Breast epithelium (tissue), 4 donors: Measurements from ENCODE around the gene ISLR. TPM values are rescaled to one million over a fixed set of nuclear protein-coding genes. Genes with fewer than 3 reads are reported as not detected.

Experiments
- DNase-seq, 2 donors: peaks; one replicate each; pipeline ENCODE4 v3.0.0-alpha.2; 2019; ENCODE audit warnings: low spot score in 2 of 2
- H3K27ac ChIP-seq, 2 donors: fragments of 200-600 bp; sonication (generic) in 1 of 2; one replicate each; pipeline ENCODE4 v1.5.1; 2016 to 2019; ENCODE audit warnings: mild to moderate bottlenecking in 1 of 2
- H3K27me3 ChIP-seq, 2 donors: fragments of 200-600 bp; sonication (generic) in 1 of 2; one replicate each; pipeline versions ENCODE4 v1.5.1 to v1.6.0; 2017 to 2019; ENCODE audit warnings: control low read depth in 1 of 2, mild to moderate bottlenecking in 1 of 2
- H3K36me3 ChIP-seq: fragments of 200-600 bp; one replicate; pipeline ENCODE4 v1.5.1; 2019
- H3K4me1 ChIP-seq, 2 donors: fragments of 200-600 bp; sonication (generic); one replicate each; pipeline ENCODE4 v1.5.1; 2016 to 2019; ENCODE audit warnings: control low read depth in 1 of 2
- H3K4me3 ChIP-seq, 3 donors: fragments of 200-600 bp; sonication (generic); 1 replicate in 2 of 3; 2 replicates in 1 of 3; pipeline ENCODE4 v1.5.1; 2016 to 2019; ENCODE audit warnings: mild to moderate bottlenecking in 3 of 3, moderate library complexity in 2 of 3
- H3K9me3 ChIP-seq, 2 donors: fragments of 200-600 bp; sonication (generic) in 1 of 2; one replicate each; pipeline ENCODE4 v1.5.1; 2016 to 2019; ENCODE audit warnings: control low read depth in 1 of 2
- CTCF ChIP-seq, 3 donors: fragments of 450-650 bp; IDR thresholded peaks; one replicate each; pipeline ENCODE4 v1.5.1; 2016 to 2017; ENCODE audit warnings: antibody characterized with exemption in 3 of 3, mild to moderate bottlenecking in 3 of 3, moderate library complexity in 3 of 3
- POLR2A ChIP-seq: fragments of 450-650 bp; IDR thresholded peaks from one replicate; pipeline ENCODE4 v1.6.1; 2016; ENCODE audit warnings: antibody characterized with exemption, mild to moderate bottlenecking, moderate library complexity
- POLR2AphosphoS5 ChIP-seq, 3 donors: sonication (generic); formaldehyde crosslinking; IDR thresholded peaks; one replicate each; pipeline ENCODE4 v1.6.1; 2017; ENCODE audit warnings: antibody characterized with exemption in 3 of 3
- intact Hi-C: fragments of 100-400 bp; cut with DNase I; formaldehyde crosslinking; loops from one replicate; pipeline ENCODE4 v1.15.1; 2023; ENCODE audit warnings: low total_unique reads
- total RNA-seq, 3 donors: library from RNA; depleted of rRNA; stranded (reverse); fragments of >200 nt; gene quantifications; one replicate each; pipeline ENCODE4 v1.1.0, GENCODE V29; 2016

ISLR gene
- total RNA-seq, 3 donors from 2014 or later, result 49.2 to 88.0 (median 71.8) TPM

- Histone ChIP-seq H3K36me3 (no peaks in the 10 kb centered on the region), H3K4me1 (peaks cover 18 to 25% of the 10 kb centered on the region in 2 donors), H3K27ac (no peak overlapping the region), H3K9me3 (no peaks in the 10 kb centered on the region), H3K27me3 (no peaks in the 10 kb centered on the region), H3K4me3 (no peak overlapping the region)
- no peak for DNase-seq
- TF ChIP-seq POLR2A, result no peak
- no peak for TF ChIP-seq POLR2AphosphoS5 (IDR thresholded peaks at IDR 0.05)
- TF ChIP-seq CTCF (IDR thresholded peaks at IDR 0.05), result no peak
- intact Hi-C loops, result no loop called here
Observed at GRCh38 chr15:74182131-74182530, 8.6 kb downstream of the ISLR start.

- Histone ChIP-seq H3K27me3 (no peaks in the 10 kb centered on the region), H3K27ac (no peak overlapping the region), H3K9me3 (no peaks in the 10 kb centered on the region), H3K36me3 (no peaks in the 10 kb centered on the region), H3K4me1 (peaks cover 6 to 9% of the 10 kb centered on the region in 2 donors), H3K4me3 (no peak overlapping the region)
- intact Hi-C loops, result loop anchor here (1.0 kb wide), 1 partner anchor 27 kb away; no protein-coding TSS in a partner anchor
- TF ChIP-seq CTCF (IDR thresholded peaks at IDR 0.05) (no peak), POLR2A (no peak), POLR2AphosphoS5 (IDR thresholded peaks at IDR 0.05) (no peak)
- no peak for DNase-seq
Observed at GRCh38 chr15:74184582-74185091, 11.1 kb downstream of the ISLR start.

GRCh38 chr15:74185710-74186348 is 12.3 kb downstream of the ISLR start:
- no peak for DNase-seq
- intact Hi-C loops, result no loop called here
- no peak for TF ChIP-seq CTCF (IDR thresholded peaks at IDR 0.05)
- no peak for TF ChIP-seq POLR2A
- TF ChIP-seq POLR2AphosphoS5 (IDR thresholded peaks at IDR 0.05), result no peak
- H3K27me3 ChIP-seq, result no peaks in the 10 kb centered on the region
- no peak overlapping the region for H3K4me3 ChIP-seq
- no peaks in the 10 kb centered on the region for H3K36me3 ChIP-seq
- H3K9me3 ChIP-seq, result no peaks in the 10 kb centered on the region
- no peaks in the 10 kb centered on the region for H3K4me1 ChIP-seq
- no peak overlapping the region for H3K27ac ChIP-seq

GRCh38 chr15:74188216-74188615 is 14.7 kb downstream of the ISLR start:
- no peaks in the 10 kb centered on the region for H3K36me3 ChIP-seq
- no peaks in the 10 kb centered on the region for H3K27me3 ChIP-seq
- H3K9me3 ChIP-seq, result no peaks in the 10 kb centered on the region
- TF ChIP-seq POLR2A, result no peak
- no peak for TF ChIP-seq POLR2AphosphoS5 (IDR thresholded peaks at IDR 0.05)
- TF ChIP-seq CTCF (IDR thresholded peaks at IDR 0.05), result no peak
- H3K4me1 ChIP-seq, result no peaks in the 10 kb centered on the region
- intact Hi-C loops, result no loop called here
- no peak overlapping the region for H3K27ac ChIP-seq
- no peak for DNase-seq
- H3K4me3 ChIP-seq, result no peak overlapping the region

DNA sequence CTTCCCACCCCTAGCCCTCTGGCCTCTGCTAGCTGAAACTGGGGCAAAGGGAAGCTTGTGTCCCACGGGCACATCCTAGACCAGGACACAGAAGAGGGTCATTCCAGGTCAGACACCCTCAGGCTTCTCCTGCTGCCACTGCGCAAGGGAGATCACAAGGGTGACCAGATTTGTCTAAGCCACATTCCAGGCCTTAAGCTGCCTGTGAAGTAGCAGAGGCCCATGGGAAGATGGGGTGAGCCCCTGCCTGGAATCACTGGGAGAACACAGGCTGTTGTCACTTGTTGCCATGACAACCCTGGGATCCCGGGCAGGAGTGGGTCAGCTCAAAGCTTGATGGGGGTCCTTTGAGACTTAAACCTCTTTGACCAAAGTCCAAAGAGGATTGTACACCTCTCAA is 18.3 kb downstream of the ISLR start:
- Histone ChIP-seq H3K4me1 (peaks cover 0 to 5% of the 10 kb centered on the region in 2 donors), H3K9me3 (no peaks in the 10 kb centered on the region), H3K27me3 (no peaks in the 10 kb centered on the region), H3K27ac (no peak overlapping the region), H3K36me3 (no peaks in the 10 kb centered on the region), H3K4me3 (no peak overlapping the region)
- TF ChIP-seq POLR2A, result no peak
- no peak for TF ChIP-seq POLR2AphosphoS5 (IDR thresholded peaks at IDR 0.05)
- no peak for TF ChIP-seq CTCF (IDR thresholded peaks at IDR 0.05)
- intact Hi-C loops, result no loop called here
- DNase-seq, result no peak
